Gastrocnemius medialis (tissue), 4 donors: ENCODE measurements around the gene C1QTNF6.

Source experiments
- POLR2A ChIP-seq, 2 donors: fragments of 450-650 bp; IDR thresholded peaks; one replicate each; pipeline ENCODE4 v1.6.1; 2017; ENCODE audit warnings: antibody characterized with exemption in 2 of 2, mild to moderate bottlenecking in 2 of 2, moderate library complexity in 2 of 2
- TF ChIP-seq, protein P1 (sequence below), 5 experiments: fragments of 450-650 bp in 3 of 5; fragments of 200-600 bp in 2 of 5; sonication (generic) in 2 of 5; IDR thresholded peaks in 4 of 5; conservative IDR thresholded peaks in 1 of 5; 1 replicate in 4 of 5; 2 replicates in 1 of 5; pipeline ENCODE4 v1.5.1; 2016 to 2019; ENCODE audit warnings: antibody characterized with exemption in 5 of 5, mild to moderate bottlenecking in 3 of 5, moderate library complexity in 3 of 5

DNA sequence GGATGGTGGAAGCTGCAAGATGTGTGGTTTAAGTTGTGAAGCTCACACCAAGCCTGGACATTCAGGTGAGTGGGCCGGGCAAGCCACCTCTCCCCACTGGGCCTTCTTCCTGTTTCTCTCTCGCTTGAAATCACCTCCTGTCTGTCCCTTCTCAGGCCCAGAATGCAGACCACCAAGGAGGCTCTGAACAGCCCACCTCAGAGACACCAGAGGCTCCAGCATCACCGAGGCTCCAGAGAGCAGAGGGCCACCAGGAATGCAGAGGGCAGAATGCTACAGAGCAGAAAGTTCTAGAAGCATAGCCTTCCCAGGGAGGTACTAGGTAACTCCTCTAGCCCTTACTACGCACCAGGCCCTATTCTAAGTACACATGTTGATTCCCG, 23.6 kb downstream of the C1QTNF6 start:
- TF ChIP-seq POLR2A (IDR thresholded peaks at IDR 0.05): no peak
- TF ChIP-seq, protein P1, sequence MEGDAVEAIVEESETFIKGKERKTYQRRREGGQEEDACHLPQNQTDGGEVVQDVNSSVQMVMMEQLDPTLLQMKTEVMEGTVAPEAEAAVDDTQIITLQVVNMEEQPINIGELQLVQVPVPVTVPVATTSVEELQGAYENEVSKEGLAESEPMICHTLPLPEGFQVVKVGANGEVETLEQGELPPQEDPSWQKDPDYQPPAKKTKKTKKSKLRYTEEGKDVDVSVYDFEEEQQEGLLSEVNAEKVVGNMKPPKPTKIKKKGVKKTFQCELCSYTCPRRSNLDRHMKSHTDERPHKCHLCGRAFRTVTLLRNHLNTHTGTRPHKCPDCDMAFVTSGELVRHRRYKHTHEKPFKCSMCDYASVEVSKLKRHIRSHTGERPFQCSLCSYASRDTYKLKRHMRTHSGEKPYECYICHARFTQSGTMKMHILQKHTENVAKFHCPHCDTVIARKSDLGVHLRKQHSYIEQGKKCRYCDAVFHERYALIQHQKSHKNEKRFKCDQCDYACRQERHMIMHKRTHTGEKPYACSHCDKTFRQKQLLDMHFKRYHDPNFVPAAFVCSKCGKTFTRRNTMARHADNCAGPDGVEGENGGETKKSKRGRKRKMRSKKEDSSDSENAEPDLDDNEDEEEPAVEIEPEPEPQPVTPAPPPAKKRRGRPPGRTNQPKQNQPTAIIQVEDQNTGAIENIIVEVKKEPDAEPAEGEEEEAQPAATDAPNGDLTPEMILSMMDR (IDR thresholded peaks at IDR 0.05 in 4 of 5, conservative IDR thresholded peaks at IDR 0.05 in 1 of 5): no peak
